HL-60 (cell line): ENCODE measurements around the gene FOXA1.

Experiments used
- DNase-seq, 2 experiments: peaks; one replicate each; pipeline ENCODE4 v3.0.0-alpha.2; 2010 to 2020; ENCODE audit warnings: low read depth in 1 of 2, low spot score in 1 of 2
- H3K27ac ChIP-seq: fragments of 250-450 bp; sonication (Bioruptor Pico); replicated peaks from 2 replicates; pipeline ENCODE4 v1.5.1; 2020; ENCODE audit warnings: mild to moderate bottlenecking, moderate library complexity
- H3K27me3 ChIP-seq: fragments of 250-450 bp; sonication (Bioruptor Pico); 2 replicates; pipeline ENCODE4 v1.5.1; 2021; ENCODE audit warnings: mild to moderate bottlenecking, moderate library complexity; ENCODE audit not compliant: insufficient read depth, poor library complexity, severe bottlenecking
- H3K4me3 ChIP-seq: replicated peaks from 2 replicates; pipeline ENCODE4 v1.5.1; 2011; ENCODE audit warnings: mild to moderate bottlenecking, control low read depth, low read length; ENCODE audit not compliant: insufficient read depth
- CTCF ChIP-seq: IDR thresholded peaks from one replicate; pipeline ENCODE4 v1.5.1; 2011; ENCODE audit warnings: low read length, control low read depth, inconsistent platforms; ENCODE audit not compliant: insufficient read depth
- GABPA ChIP-seq: IDR thresholded peaks from 2 replicates; pipeline ENCODE4 v1.6.1; 2012; ENCODE audit warnings: low read depth
- POLR2AphosphoS5 ChIP-seq: IDR thresholded peaks from 2 replicates; pipeline ENCODE4 v1.6.1; 2012; ENCODE audit warnings: low read depth
- REST ChIP-seq: IDR thresholded peaks from 2 replicates; pipeline ENCODE4 v1.6.1; 2012; ENCODE audit warnings: low read depth; ENCODE audit not compliant: insufficient replicate concordance
- SPI1 ChIP-seq: IDR thresholded peaks from 2 replicates; pipeline ENCODE4 v1.6.1; 2012; ENCODE audit warnings: low read depth, mild to moderate bottlenecking, borderline replicate concordance

FOXA1 gene

GRCh38 chr14:37620856-37621255, 25.8 kb upstream of the FOXA1 start:
- Histone ChIP-seq H3K27ac (no peak overlapping the region), H3K27me3 (no peaks in the 10 kb centered on the region), H3K4me3 (no peak overlapping the region)
- no peak for DNase-seq
- TF ChIP-seq POLR2AphosphoS5 = no peak
- TF ChIP-seq SPI1 = no peak
- no peak for TF ChIP-seq GABPA
- no peak for TF ChIP-seq CTCF
- TF ChIP-seq REST = no peak

- no peak for DNase-seq
- TF ChIP-seq SPI1 (peak; percentile 21; the same call in 1 of the 2 replicates), POLR2AphosphoS5 (no peak)
- H3K27ac ChIP-seq = no peak overlapping the region
- H3K27me3 ChIP-seq = no peaks in the 10 kb centered on the region
- H3K4me3 ChIP-seq = no peak overlapping the region
Measured at GRCh38 chr14:37618498-37619028, 23.5 kb upstream of the FOXA1 start.

GRCh38 chr14:37617864-37618365, 22.9 kb upstream of the FOXA1 start:
- no peaks in the 10 kb centered on the region for H3K27me3 ChIP-seq
- no peak for DNase-seq
- TF ChIP-seq CTCF (no peak), POLR2AphosphoS5 (no peak), SPI1 (no peak), REST (no peak), GABPA (no peak)
- H3K27ac ChIP-seq = no peak overlapping the region
- H3K4me3 ChIP-seq = no peak overlapping the region

GRCh38 chr14:37616853-37617252, 21.8 kb upstream of the FOXA1 start:
- TF ChIP-seq POLR2AphosphoS5 (no peak), GABPA (no peak)
- Histone ChIP-seq H3K27ac (no peak overlapping the region), H3K27me3 (no peaks in the 10 kb centered on the region), H3K4me3 (no peak overlapping the region)
- no peak for DNase-seq

GRCh38 chr14:37615582-37616289, 20.7 kb upstream of the FOXA1 start:
- no peak for DNase-seq
- TF ChIP-seq REST (no peak), POLR2AphosphoS5 (no peak), SPI1 (no peak), CTCF (no peak), GABPA (no peak)
- Histone ChIP-seq H3K27me3 (no peaks in the 10 kb centered on the region), H3K4me3 (no peak overlapping the region), H3K27ac (no peak overlapping the region)
